ENCODE data around the gene IDH1.

DNA sequence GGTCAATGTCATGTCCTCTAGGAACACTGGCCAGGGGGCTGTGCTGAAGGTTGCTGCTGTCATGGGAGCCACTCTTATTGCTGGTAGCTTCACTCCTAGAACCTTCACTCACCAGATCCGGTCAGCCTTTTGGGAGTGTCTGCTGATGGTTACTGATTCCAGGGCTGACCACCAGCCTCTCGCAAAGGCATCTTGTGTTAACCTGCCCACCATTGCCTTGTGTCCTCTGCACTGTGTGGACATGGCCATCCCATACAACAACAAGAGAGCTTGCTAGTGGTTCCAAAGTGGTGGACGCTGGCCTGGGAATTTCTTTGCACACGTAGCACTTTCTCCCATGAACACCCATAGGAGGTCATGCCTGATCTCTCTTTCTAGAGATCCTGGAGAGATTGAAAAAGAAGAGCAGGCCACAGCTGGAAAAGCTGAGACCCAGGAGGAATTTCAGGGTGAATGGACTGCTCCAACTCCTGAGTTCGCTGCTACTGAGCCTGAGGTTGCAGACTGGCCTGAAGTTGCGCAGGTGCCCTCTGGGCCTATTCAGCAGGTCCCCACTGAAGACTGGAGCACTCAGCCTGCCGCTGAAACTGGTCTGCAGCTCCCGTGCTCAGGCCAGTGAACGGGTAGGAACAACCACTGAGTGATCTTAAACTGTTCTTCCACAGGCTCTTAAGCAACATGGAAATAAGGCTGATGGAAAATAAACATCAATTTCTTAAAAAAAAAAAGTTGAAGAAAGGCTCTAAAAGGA, 46.4 kb downstream of the IDH1 start:
- TF ChIP-seq, protein P1, sequence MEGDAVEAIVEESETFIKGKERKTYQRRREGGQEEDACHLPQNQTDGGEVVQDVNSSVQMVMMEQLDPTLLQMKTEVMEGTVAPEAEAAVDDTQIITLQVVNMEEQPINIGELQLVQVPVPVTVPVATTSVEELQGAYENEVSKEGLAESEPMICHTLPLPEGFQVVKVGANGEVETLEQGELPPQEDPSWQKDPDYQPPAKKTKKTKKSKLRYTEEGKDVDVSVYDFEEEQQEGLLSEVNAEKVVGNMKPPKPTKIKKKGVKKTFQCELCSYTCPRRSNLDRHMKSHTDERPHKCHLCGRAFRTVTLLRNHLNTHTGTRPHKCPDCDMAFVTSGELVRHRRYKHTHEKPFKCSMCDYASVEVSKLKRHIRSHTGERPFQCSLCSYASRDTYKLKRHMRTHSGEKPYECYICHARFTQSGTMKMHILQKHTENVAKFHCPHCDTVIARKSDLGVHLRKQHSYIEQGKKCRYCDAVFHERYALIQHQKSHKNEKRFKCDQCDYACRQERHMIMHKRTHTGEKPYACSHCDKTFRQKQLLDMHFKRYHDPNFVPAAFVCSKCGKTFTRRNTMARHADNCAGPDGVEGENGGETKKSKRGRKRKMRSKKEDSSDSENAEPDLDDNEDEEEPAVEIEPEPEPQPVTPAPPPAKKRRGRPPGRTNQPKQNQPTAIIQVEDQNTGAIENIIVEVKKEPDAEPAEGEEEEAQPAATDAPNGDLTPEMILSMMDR (IDR thresholded peaks at IDR 0.05), result no peak
- TF ChIP-seq POLR2AphosphoS5 (IDR thresholded peaks at IDR 0.05), result no peak

Measured in prostate gland (tissue), 2 donors.